ENCODE data around the gene PRKX. TPM values are rescaled to one million over a fixed set of nuclear protein-coding genes. Genes with fewer than 3 reads are reported as not detected.
"Not testable (repeated sequence)": the region's sequence is repeated elsewhere in the genome, so short reads cannot be mapped to it uniquely, and the experiment has no call there.

Gene PRKX
- total RNA-seq, 1 donor from 2014 or later: 37.2 TPM

- peaks cover 1% of the 10 kb centered on the region for H3K4me1 Mint-ChIP-seq (ENCODE audit: unreplicated experiment)
- DNase-seq (ENCODE audit: extremely low spot score, unreplicated experiment): no peak
- no peak overlapping the region for H3K4me3 Mint-ChIP-seq (ENCODE audit: unreplicated experiment)
- TF ChIP-seq, protein P1, sequence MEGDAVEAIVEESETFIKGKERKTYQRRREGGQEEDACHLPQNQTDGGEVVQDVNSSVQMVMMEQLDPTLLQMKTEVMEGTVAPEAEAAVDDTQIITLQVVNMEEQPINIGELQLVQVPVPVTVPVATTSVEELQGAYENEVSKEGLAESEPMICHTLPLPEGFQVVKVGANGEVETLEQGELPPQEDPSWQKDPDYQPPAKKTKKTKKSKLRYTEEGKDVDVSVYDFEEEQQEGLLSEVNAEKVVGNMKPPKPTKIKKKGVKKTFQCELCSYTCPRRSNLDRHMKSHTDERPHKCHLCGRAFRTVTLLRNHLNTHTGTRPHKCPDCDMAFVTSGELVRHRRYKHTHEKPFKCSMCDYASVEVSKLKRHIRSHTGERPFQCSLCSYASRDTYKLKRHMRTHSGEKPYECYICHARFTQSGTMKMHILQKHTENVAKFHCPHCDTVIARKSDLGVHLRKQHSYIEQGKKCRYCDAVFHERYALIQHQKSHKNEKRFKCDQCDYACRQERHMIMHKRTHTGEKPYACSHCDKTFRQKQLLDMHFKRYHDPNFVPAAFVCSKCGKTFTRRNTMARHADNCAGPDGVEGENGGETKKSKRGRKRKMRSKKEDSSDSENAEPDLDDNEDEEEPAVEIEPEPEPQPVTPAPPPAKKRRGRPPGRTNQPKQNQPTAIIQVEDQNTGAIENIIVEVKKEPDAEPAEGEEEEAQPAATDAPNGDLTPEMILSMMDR (IDR thresholded peaks at IDR 0.05): no peak
- H3K27ac Mint-ChIP-seq (ENCODE audit: unreplicated experiment): no peak overlapping the region
- no peaks in the 10 kb centered on the region for H3K36me3 Mint-ChIP-seq (ENCODE audit: unreplicated experiment)
- H3K27me3 Mint-ChIP-seq (ENCODE audit: unreplicated experiment): peaks cover 16% of the 10 kb centered on the region
- H3K9me3 Mint-ChIP-seq (ENCODE audit: unreplicated experiment): no peaks in the 10 kb centered on the region
These were observed 4.4 kb upstream of the PRKX start for GRCh38 chrX:3717742-3718420.

GRCh38 chrX:3715921-3716320 is 2.5 kb upstream of the PRKX start:
- Mint-ChIP-seq H3K27me3 (ENCODE audit: unreplicated experiment) (peaks cover 4% of the 10 kb centered on the region), H3K27ac (ENCODE audit: unreplicated experiment) (no peak overlapping the region), H3K4me3 (ENCODE audit: unreplicated experiment) (no peak overlapping the region), H3K4me1 (ENCODE audit: unreplicated experiment) (peaks cover 15% of the 10 kb centered on the region), H3K9me3 (ENCODE audit: unreplicated experiment) (no peaks in the 10 kb centered on the region), H3K36me3 (ENCODE audit: unreplicated experiment) (no peaks in the 10 kb centered on the region)
- DNase-seq (ENCODE audit: extremely low spot score, unreplicated experiment): no peak
- TF ChIP-seq, protein P1 (IDR thresholded peaks at IDR 0.05): no peak

DNA sequence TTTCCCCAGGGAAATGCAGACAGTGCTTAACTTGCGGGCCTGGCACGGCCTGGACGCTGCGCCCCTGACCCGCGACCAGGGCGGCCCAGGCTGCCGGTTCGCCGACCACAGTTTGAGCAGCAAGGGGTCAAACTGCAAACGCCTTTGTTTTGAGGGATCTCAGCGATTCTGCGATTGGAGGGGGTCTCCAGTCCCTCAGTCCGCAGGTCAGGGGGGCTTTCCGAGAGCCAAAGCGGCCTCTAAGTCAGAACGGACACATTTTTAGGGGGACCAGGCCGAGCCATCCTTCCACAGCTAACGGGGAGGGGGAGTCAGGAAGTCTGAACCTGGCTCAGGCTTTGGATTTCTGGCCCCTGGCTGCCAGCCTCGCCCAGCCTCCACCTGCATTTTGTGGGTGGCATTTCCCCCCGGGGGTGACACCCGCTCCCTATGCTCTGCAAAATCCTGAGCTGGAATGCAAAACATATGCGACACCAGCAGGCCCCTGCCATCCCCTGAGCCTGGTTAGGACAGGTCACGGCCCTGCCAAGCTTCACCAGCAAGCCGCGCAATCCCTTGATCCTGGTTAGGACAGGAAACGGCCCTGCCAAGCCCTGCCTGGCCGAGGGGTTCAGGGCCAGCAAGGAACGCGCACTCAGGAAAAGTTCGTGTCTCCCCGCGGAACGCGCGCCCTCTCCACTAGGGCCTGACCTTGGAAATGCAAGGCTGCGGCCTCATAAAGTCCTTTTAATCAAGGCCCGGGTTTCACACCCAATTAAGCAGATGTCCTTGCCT is 1.4 kb upstream of the PRKX start:
- not testable (repeated sequence) for DNase-seq (ENCODE audit: extremely low spot score, unreplicated experiment); H3K9me3 Mint-ChIP-seq (ENCODE audit: unreplicated experiment); H3K27me3 Mint-ChIP-seq (ENCODE audit: unreplicated experiment); H3K27ac Mint-ChIP-seq (ENCODE audit: unreplicated experiment); H3K36me3 Mint-ChIP-seq (ENCODE audit: unreplicated experiment)
- Mint-ChIP-seq H3K4me1 (ENCODE audit: unreplicated experiment) (peaks cover 21% of the 10 kb centered on the region), H3K4me3 (ENCODE audit: unreplicated experiment) (peak overlapping the region; percentile 77)

DNA sequence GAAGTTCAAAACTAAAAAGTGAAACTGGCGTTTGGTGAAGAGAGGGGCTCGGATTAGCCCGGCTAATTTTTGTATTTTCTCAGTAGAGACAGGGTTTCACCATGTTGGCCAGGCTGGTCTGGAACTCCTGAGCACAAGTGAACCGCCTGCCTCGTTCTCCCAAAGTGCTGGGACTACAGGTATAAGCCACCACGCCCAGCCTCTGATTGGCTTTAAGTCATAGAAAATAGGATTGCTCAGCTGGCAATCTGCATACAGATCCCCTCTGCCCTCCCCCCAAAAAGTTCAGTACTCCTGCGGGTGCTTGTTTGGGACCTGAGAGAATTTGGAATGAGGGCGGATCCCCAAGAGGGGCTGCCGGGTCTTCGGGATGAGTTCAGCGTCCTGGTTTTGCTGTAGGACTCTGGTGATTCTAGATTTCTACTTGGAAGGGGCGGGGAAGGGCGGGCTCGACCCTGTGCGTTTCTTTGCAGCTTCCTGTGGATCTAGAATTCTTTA is 537 bp upstream of the PRKX start:
- TF ChIP-seq, protein P1 (IDR thresholded peaks at IDR 0.05): no peak
- Mint-ChIP-seq H3K4me3 (ENCODE audit: unreplicated experiment) (peak overlapping the region; percentile 77), H3K27me3 (ENCODE audit: unreplicated experiment) (no peaks in the 10 kb centered on the region), H3K27ac (ENCODE audit: unreplicated experiment) (peak overlapping the region; percentile 23), H3K4me1 (ENCODE audit: unreplicated experiment) (peaks cover 21% of the 10 kb centered on the region), H3K9me3 (ENCODE audit: unreplicated experiment) (no peaks in the 10 kb centered on the region), H3K36me3 (ENCODE audit: unreplicated experiment) (no peaks in the 10 kb centered on the region)
- no peak for DNase-seq (ENCODE audit: extremely low spot score, unreplicated experiment)

- DNase-seq (ENCODE audit: extremely low spot score, unreplicated experiment): no peak
- H3K27me3 Mint-ChIP-seq (ENCODE audit: unreplicated experiment): no peaks in the 10 kb centered on the region
These were observed 602 bp downstream of the PRKX start for GRCh38 chrX:3712870-3713224.

More at GRCh38 chrX:3712870-3713224, 602 bp downstream of the PRKX start:
- Mint-ChIP-seq H3K36me3 (ENCODE audit: unreplicated experiment) (no peaks in the 10 kb centered on the region), H3K9me3 (ENCODE audit: unreplicated experiment) (no peaks in the 10 kb centered on the region), H3K4me1 (ENCODE audit: unreplicated experiment) (peaks cover 21% of the 10 kb centered on the region), H3K4me3 (ENCODE audit: unreplicated experiment) (peak overlapping the region; percentile 88), H3K27ac (ENCODE audit: unreplicated experiment) (no peak overlapping the region)
- TF ChIP-seq, protein P1 (IDR thresholded peaks at IDR 0.05): no peak
